HepG2 (cell line): ENCODE measurements around the gene MAP2K1. TPM values are rescaled to one million over a fixed set of nuclear protein-coding genes. Genes with fewer than 3 reads are reported as not detected.

Experiments
- ATF1 ChIP-seq: IDR thresholded peaks from 2 replicates; pipeline ENCODE4 v1.6.1; 2016; ENCODE audit warnings: mild to moderate bottlenecking, control low read depth
- ATRX ChIP-seq: sonication (generic); formaldehyde crosslinking; IDR thresholded peaks from 2 replicates; pipeline ENCODE4 v1.4.0; 2020; ENCODE audit warnings: missing genetic modification reagents, borderline replicate concordance
- CBFB ChIP-seq: sonication (generic); formaldehyde crosslinking; IDR thresholded peaks from 2 replicates; pipeline ENCODE4 v1.4.0; 2020; ENCODE audit warnings: missing genetic modification reagents
- CEBPG ChIP-seq: IDR thresholded peaks from 2 replicates; pipeline ENCODE4 v1.6.1; 2016
- MEIS1 ChIP-seq: sonication (generic); formaldehyde crosslinking; IDR thresholded peaks from 2 replicates; pipeline ENCODE4 v1.9.0; 2021; ENCODE audit warnings: mild to moderate bottlenecking, missing genetic modification reagents, moderate library complexity, borderline replicate concordance
- NFRKB ChIP-seq: fragments of 450-650 bp; IDR thresholded peaks from 2 replicates; pipeline ENCODE4 v1.6.1; 2017
- REPIN1 ChIP-seq: sonication (generic); formaldehyde crosslinking; IDR thresholded peaks from 2 replicates; pipeline ENCODE4 v1.8.0; 2022; ENCODE audit warnings: missing genetic modification reagents, low read depth, mild to moderate bottlenecking, borderline replicate concordance
- SCMH1 ChIP-seq: sonication (generic); formaldehyde crosslinking; IDR thresholded peaks from 2 replicates; pipeline ENCODE4 v1.9.0; 2021; ENCODE audit warnings: missing genetic modification reagents, mild to moderate bottlenecking, borderline replicate concordance
- ZFP1 ChIP-seq: IDR thresholded peaks from 2 replicates; pipeline ENCODE4 v1.6.1; 2016
- ZNF253 ChIP-seq: sonication (generic); formaldehyde crosslinking; IDR thresholded peaks from 2 replicates; pipeline ENCODE4 v1.8.0; 2022; ENCODE audit warnings: mild to moderate bottlenecking, missing genetic modification reagents, borderline replicate concordance
- ZNF569 ChIP-seq: sonication (generic); formaldehyde crosslinking; IDR thresholded peaks from 2 replicates; pipeline ENCODE4 v1.5.0; 2020; ENCODE audit warnings: mild to moderate bottlenecking, missing genetic modification reagents, moderate library complexity, borderline replicate concordance
- ZNF572 ChIP-seq: sonication (generic); formaldehyde crosslinking; IDR thresholded peaks from 2 replicates; pipeline ENCODE4 v1.5.1; 2020; ENCODE audit warnings: mild to moderate bottlenecking, missing genetic modification reagents
- ZNF75D ChIP-seq: sonication (generic); formaldehyde crosslinking; IDR thresholded peaks from 2 replicates; pipeline ENCODE4 v1.8.1; 2023; ENCODE audit warnings: missing genetic modification reagents, mild to moderate bottlenecking, borderline replicate concordance
- ZNF788 ChIP-seq: sonication (generic); formaldehyde crosslinking; IDR thresholded peaks from 2 replicates; pipeline ENCODE4 v1.5.0; 2020; ENCODE audit warnings: mild to moderate bottlenecking, missing genetic modification reagents, borderline replicate concordance
- polyA plus RNA-seq, 8 experiments: library from polyadenylated mRNA; depleted of rRNA in 3 of 8; stranded (reverse) in 7 of 8; unstranded in 1 of 8; fragments of >200 nt; fragmentation: Illumina TruSeq in 4 of 8; extraction: Trizol in 4 of 8; gene quantifications; 2 replicates each; pipeline versions ENCODE4 v1.2.1 to v1.2.3, GENCODE V29; 2011 to 2016; ENCODE audit warnings: low read depth in 4 of 8, missing spikeins in 1 of 8, mixed read lengths in 1 of 8; ENCODE audit not compliant: insufficient read depth in 1 of 8
- total RNA-seq, 5 experiments: library from RNA; depleted of rRNA; stranded (reverse); fragments of >200 nt; fragmentation: Illumina TruSeq; extraction: Trizol; gene quantifications; 2 replicates each; pipeline ENCODE4 v1.2.3, GENCODE V29; 2016; ENCODE audit warnings: low read depth in 1 of 5
- TF ChIP-seq, protein P1 (sequence below): conservative IDR thresholded peaks from 2 replicates; pipeline ENCODE4 v1.6.1; 2018; ENCODE audit warnings: missing genetic modification reagents
- TF ChIP-seq, protein P2 (sequence below): sonication (generic); formaldehyde crosslinking; IDR thresholded peaks from 2 replicates; pipeline ENCODE4 v1.4.0; 2020; ENCODE audit warnings: missing genetic modification reagents, mild to moderate bottlenecking, borderline replicate concordance
- TF ChIP-seq, protein P3 (sequence below): sonication (generic); formaldehyde crosslinking; conservative IDR thresholded peaks from 2 replicates; pipeline ENCODE4 v1.4.0; 2020; ENCODE audit warnings: missing genetic modification reagents

MAP2K1 gene
- total and polyA plus RNA-seq, 2 of the 13 experiments (the other 11 are each of a cell fraction or from before 2014, with no cell fraction given) = 24.1 to 49.2 TPM

DNA sequence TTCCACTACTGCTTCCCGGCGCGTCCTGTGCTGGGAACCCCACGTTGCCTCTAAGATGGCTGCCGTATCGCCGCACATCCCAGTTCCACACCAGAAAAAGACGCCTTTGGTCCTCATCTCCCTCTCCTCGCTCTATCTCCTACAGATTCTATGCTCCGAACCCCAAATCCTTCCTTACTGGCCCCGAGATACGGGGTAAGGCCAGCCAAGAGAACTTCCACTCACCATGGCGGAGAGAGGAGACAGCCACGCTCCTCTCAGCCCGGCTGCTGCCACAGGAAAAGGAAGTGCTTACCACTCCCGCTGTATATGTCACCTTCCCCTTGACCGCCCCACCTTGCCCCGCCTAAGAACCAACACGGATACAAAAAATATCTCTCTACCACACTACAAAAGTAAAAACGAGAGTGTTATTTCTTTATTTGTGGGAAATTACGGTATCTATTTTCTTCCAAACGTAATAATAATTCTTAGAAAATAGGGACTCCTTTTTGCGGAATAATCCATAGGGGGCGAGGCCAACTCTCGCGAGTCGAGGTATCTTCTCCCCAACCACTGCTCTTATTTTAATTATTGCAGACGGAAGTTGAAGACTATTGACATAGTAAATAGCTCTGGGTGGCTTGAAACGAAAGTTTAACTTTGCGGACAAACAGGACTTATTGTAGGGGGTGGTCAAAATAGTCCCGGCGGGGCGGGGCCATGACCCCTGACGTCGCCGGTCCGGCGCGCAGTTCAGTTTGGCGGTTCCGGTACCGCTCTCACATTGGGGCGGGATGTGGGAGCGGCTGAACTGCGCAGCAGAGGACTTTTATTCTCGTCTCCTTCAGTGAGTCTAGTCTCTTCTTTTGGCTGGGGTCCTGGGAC, 118.1 kb downstream of the MAP2K1 start, which contains the start of the genes RPL4 and ZWILCH (continued):
- TF ChIP-seq ATRX (CRISPR knock-in tag) (no peak), ATF1 (peak; percentile 89), CEBPG (CRISPR knock-in tag) (0 out of 2 replicates have a peak, but pooled peaks have one; percentile 3), NFRKB (peak; percentile 54), ZNF572 (CRISPR knock-in tag) (no peak), CBFB (CRISPR knock-in tag) (0 out of 2 replicates have a peak, but pooled peaks have one; percentile 21), ZNF788 (CRISPR knock-in tag) (0 out of 2 replicates have a peak, but pooled peaks have one; percentile 14), MEIS1 (CRISPR knock-in tag) (no peak), REPIN1 (CRISPR knock-in tag) (peak; percentile 18; the same call in 1 of the 2 replicates), SCMH1 (CRISPR knock-in tag) (no peak), ZNF75D (CRISPR knock-in tag) (no peak), ZFP1 (CRISPR knock-in tag) (no peak; the same call in 1 of the 2 replicates), ZNF253 (CRISPR knock-in tag) (no peak), ZNF569 (no peak; the same call in 1 of the 2 replicates)
- TF ChIP-seq, protein P1, sequence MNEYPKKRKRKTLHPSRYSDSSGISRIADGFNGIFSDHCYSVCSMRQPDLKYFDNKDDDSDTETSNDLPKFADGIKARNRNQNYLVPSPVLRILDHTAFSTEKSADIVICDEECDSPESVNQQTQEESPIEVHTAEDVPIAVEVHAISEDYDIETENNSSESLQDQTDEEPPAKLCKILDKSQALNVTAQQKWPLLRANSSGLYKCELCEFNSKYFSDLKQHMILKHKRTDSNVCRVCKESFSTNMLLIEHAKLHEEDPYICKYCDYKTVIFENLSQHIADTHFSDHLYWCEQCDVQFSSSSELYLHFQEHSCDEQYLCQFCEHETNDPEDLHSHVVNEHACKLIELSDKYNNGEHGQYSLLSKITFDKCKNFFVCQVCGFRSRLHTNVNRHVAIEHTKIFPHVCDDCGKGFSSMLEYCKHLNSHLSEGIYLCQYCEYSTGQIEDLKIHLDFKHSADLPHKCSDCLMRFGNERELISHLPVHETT (CRISPR knock-in tag) = peak; percentile 46
- TF ChIP-seq, protein P2, sequence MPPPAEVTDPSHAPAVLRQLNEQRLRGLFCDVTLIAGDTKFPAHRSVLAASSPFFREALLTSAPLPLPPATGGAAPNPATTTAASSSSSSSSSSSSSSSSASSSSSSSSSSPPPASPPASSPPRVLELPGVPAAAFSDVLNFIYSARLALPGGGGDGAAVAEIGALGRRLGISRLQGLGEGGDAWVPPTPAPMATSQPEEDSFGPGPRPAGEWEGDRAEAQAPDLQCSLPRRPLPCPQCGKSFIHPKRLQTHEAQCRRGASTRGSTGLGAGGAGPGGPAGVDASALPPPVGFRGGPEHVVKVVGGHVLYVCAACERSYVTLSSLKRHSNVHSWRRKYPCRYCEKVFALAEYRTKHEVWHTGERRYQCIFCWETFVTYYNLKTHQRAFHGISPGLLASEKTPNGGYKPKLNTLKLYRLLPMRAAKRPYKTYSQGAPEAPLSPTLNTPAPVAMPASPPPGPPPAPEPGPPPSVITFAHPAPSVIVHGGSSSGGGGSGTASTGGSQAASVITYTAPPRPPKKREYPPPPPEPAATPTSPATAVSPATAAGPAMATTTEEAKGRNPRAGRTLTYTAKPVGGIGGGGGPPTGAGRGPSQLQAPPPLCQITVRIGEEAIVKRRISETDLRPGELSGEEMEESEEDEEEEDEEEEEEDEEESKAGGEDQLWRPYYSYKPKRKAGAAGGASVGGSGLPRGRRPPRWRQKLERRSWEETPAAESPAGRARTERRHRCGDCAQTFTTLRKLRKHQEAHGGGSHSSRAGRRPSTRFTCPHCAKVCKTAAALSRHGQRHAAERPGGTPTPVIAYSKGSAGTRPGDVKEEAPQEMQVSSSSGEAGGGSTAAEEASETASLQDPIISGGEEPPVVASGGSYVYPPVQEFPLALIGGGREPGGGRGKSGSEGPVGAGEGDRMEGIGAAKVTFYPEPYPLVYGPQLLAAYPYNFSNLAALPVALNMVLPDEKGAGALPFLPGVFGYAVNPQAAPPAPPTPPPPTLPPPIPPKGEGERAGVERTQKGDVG (CRISPR knock-in tag) = no peak
- TF ChIP-seq, protein P3, sequence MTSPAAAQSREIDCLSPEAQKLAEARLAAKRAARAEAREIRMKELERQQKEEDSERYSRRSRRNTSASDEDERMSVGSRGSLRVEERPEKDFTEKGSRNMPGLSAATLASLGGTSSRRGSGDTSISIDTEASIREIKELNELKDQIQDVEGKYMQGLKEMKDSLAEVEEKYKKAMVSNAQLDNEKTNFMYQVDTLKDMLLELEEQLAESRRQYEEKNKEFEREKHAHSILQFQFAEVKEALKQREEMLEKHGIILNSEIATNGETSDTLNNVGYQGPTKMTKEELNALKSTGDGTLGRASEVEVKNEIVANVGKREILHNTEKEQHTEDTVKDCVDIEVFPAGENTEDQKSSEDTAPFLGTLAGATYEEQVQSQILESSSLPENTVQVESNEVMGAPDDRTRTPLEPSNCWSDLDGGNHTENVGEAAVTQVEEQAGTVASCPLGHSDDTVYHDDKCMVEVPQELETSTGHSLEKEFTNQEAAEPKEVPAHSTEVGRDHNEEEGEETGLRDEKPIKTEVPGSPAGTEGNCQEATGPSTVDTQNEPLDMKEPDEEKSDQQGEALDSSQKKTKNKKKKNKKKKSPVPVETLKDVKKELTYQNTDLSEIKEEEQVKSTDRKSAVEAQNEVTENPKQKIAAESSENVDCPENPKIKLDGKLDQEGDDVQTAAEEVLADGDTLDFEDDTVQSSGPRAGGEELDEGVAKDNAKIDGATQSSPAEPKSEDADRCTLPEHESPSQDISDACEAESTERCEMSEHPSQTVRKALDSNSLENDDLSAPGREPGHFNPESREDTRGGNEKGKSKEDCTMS (CRISPR knock-in tag) = 0 out of 2 replicates have a peak, but pooled peaks have one; percentile 27
